H4 (cell line): ENCODE data around the gene CDO1. TPM values are rescaled to one million over a fixed set of nuclear protein-coding genes. Genes with fewer than 3 reads are reported as not detected.
A peak's percentile ranks its signal among the peaks of the same experiment; 100 is the strongest.

Source experiments
- DNase-seq: peaks from one replicate; pipeline ENCODE4 v3.0.0-alpha.2; 2015; ENCODE audit warnings: low spot score
- total RNA-seq: library from RNA; depleted of rRNA; stranded (reverse); fragments of >200 nt; shearing (Covaris generic); gene quantifications from 2 replicates; pipeline ENCODE4 v1.2.3, GENCODE V29; 2014; rRNA removed

The CDO1 gene
- total RNA-seq, result 0.74 and 1.3 TPM in 2 replicates

- DNase-seq, result no peak
These were observed at the start of gene CDO1 for GRCh38 chr5:115816226-115817081. Gene CDO1, minus strand, starts transcription at chr5:115816659. Its CDS starts 262 bp downstream, at chr5:115816397.

- no peak for DNase-seq
These were observed 42.9 kb upstream of the CDO1 start for GRCh38 chr5:115859378-115859777.

- no peak for DNase-seq
These were observed 41.9 kb upstream of the CDO1 start for GRCh38 chr5:115858396-115858795.

DNA sequence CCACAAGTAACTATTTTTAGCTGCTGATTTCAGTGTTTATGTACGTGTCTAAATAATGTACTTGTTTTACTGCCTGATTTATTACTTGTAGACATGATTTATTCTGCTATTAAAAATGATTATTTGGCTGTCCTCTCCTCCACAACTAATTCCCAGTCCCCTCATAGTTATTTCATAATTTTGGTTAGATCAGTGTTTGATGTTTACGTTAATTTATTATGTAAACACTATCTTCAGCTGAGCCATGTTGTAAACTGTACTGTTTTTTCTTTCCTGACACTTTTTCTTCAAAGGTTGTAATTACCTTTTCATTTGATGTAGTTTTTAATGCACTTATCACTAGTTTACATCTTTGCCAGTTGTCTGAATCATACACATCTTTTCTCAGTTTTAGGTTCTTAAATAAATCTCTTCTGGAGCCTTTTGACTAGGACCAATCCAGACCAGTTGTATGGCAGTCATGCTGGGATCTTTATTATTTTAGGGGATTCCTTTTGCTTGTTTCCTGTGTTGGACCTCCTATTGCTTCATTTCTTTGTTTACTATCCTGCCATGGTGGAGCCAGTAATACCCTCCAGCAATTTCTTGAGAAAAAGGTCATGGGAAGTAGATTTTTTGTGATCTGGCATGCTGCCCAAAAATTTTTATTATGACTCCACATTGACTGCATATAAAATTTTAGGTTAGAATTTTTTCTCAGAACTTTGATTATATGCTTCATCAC, 41.3 kb upstream of the CDO1 start:
- DNase-seq, result peak; percentile 41

DNA sequence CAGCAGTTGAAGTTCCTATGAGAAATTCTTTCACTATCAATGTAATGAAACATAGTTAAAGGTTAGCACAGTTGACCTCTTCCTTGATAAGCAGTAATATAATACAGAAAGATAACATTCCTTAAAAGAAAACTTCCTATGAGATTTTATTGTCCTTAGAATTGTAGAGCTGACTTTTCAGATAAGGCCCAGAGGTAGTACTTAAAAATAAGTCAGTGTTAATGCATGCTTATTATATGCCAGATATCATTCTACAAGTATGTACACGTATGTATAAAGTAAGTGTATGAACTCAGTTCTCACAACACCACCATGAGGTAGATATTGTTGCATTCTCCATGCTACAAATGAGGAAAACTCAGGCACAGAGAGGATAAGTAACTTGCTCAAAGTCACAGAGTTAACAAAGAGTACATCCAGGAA, 40.6 kb upstream of the CDO1 start:
- DNase-seq, result no peak

DNA sequence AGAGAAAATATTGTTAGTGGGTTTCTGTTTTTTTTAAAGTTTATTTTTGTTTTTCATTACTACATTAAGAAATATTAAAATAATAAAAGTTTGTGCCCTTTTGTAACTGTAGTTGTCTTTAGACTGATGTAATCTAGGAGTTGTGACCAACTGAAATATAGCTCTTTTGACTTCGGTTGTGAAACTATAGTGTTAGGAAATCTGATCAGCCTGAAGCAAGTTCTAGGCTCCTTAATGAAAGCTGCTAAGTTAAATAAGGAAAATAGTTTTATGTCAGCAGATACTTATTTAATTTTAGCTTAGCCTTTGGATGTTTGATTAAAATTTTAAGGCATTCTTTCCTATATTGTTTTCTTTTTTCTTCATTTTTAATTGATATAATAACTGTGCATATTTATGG, 39.5 kb upstream of the CDO1 start:
- DNase-seq, result no peak

DNA sequence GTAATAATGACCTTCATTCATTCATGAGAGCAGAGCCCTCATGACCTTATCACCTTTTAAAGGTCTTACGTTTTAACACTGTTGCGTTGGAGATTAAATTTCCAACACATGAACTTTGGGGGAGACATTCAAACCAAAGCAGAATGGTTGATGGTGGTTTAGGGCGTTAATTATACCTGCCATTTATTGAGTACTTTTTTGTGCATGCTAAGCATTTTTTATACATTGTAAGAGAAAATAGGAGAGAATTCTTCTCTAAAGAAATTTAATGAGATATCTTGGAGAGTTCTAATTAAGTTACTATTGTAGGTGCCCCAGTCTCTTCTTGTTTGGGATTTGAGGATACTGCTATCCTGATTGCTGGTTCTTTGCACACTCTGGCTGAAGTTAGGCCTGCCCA, 37.7 kb upstream of the CDO1 start:
- DNase-seq, result no peak

GRCh38 chr5:115850744-115851416, 34.4 kb upstream of the CDO1 start:
- peak; percentile 16 for DNase-seq

GRCh38 chr5:115849258-115849798, 32.9 kb upstream of the CDO1 start:
- no peak for DNase-seq

- no peak for DNase-seq
These were observed 30.8 kb upstream of the CDO1 start for GRCh38 chr5:115847290-115847689.

DNA sequence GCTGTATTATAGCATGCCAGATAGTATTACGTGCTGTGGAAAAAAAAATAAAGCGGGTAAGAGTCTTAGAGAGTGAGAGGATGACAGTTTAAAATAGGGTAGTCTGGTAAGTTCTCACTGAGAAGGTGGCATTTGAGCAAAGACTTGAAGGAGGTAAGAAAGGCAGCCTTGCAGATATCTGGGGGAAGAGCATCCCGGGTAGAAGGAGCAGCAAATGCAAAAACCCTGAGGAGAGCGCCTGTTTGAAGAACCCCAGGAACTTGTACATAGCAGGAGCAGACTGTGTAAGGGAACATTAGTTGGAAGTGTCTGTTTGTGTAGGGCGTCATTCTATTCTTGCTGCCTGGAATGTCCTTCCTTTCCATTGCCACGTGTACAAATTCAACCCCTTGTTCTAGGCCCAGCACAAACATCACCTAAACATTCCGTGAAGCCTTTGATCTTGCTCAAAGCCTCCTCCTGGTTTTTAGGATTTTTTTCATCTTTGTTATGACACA, 27.9 kb upstream of the CDO1 start:
- no peak for DNase-seq

DNA sequence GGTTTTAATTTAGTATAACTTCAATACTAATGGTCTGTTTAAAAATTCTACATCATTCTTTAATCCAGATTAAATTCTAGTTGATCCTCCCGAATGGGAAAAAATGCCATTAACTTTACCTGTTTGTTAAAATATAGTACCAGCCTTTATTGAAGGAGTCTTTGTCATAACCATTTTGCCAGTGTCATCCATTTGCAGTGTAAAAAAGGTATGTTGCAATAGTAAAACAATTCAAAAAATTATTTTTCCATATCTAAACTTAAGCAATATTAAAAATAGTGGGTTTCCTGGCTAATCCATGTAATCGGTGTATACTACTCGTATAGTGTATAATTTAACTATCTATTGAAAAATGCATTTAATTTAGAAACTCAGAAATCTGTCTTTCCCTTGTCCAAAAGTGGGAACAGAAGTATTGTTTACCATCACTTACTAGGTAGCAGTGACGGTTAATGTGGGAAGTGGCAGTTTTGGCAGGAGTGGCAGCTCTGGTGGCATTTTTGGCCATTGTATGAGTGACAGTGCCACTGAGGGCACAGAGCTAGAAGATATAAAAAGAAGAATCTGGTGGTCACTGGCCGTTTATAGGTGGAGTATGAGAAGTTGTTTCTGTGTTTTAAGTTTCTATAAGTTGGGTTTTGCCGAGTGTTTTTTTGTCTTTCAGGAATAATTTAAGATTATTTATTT, 27.1 kb upstream of the CDO1 start:
- DNase-seq, result no peak

GRCh38 chr5:115842952-115843351, 26.5 kb upstream of the CDO1 start:
- DNase-seq, result no peak

DNA sequence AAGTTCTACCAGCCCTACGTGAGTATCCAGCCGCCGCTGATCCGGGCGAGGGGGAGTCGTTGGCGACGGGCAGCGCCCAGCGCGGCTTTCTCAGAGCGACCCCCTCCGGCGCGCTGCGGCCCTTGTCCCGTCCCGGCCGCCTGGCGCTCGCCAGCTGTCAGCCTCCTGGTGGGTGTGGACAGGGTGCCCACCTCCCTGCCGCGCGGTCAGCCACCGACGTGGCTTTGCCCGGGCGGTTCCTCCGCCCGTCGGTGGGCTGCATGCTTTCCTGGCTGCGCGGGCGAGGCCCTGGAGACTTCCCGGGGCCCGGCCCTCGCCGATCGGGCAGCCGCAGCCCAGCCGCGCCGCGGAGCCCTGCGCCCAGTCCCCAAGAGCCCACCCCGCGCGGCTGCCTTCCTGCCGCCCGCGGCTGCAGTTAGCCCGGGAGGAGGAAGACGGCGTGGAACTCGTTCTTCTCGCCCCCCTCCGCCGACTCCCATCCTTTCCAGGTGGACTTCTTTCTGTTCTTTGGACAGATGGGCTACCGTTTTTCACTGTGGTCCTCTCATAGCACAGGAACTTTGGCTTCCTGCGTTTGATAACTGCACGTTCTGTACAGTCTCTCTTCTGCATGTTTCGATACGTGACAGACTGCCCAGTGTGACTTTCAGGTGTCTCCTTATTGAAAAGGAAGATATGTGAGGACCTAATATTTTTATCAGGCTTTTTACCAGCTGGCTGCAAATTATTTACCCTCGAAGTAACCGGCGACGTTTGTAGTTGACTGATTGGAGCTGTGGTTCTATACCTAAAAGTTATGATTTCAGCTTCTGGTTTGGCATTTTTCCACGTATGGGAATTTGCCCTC, 25.9 kb upstream of the CDO1 start:
- peak; percentile 70 for DNase-seq

DNA sequence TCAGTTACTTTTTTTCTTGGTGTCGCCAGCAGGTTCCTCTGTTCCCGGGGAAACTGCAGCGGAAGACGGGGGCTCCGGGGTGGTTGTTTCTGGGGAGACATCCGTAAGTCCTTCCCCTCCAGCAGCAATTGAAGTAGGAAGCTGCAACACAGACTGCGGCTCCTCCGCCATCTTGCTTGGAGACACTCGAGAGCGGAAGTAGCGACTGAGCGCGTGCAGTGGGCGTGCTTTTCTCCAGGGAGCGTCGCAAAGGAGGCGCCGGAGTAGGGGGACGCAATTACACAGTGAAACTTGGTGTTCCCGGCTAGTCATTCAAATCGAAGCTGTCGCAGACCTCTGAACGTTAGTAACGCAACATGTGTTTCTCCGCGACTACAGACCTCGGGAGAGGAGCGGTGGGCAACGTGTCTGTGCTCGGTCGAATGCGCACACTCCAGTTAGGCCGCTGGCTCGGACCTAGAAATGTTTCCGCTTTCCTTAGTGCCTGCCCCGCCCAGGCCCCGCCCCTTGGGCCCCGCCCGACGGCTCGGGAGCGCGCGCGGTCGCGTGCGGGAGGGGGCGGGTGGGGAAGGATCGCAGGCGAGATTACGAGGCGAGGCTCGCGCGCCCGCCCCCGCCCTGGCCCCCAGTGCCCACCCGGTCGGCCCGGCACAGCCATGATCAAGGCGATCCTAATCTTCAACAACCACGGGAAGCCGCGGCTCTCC, 25.1 kb upstream of the CDO1 start, which contains the start of the genes AP3S1 and ATG12:
Gene AP3S1, plus strand, starts transcription at position 554 of the 707 bp plus-strand sequence. Its CDS starts 103 bp downstream, at position 657.
Gene ATG12, minus strand, starts transcription at position 184 of the 707 bp plus-strand sequence. Its CDS starts 13 bp downstream, at position 171.
- DNase-seq, result peak; percentile 95

- DNase-seq, result no peak
These were observed 24.4 kb upstream of the CDO1 start for GRCh38 chr5:115840873-115841272.

DNA sequence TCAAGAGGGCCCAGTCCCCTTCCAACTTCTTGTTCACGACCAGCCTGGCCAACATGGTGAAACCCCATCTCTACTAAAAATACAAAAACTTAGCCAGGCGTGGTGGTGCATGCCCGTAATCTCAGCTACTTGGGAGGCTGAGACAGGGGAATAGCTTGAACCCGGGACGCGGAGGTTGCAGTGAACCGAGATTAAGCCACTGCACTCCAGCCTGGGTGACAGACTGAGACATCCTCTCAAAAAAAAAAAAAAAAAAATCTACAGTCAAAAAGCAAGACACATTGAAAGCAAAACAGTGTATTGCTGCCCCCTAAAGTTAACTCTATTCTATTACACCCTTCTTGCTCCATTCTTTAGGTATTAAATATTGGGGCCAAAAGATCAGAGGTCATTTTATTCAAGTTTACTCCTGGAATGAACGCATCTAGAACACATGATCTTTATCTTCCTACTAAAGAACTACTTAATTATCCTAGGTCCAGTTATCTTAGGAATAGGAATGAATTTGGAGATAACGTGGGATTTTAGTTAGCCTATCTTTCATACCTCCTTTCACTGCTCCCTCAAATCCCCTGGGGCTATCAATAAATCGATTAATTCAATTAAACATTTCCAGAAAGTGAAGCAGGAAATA, 22.5 kb upstream of the CDO1 start:
- DNase-seq, result peak; percentile 59

DNA sequence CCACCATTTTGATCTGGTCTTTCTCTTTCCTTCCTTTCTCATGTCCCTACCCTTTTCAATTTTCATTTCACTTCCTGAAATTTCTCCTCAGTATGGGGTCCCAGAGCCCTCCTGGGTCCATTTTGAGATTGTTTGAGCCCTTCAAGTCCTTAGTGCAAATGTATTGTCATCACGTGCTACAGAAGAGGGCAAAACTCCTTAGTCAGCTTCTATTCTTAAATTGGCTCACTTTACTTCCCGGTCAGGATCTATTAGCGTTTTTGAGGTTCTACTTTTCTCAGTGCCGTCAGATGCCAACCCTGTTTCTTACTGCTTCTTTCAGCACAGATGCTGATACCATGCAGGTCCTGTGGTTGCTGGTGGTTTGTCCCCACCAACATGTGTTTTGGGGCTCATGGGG, 19.0 kb upstream of the CDO1 start:
- DNase-seq, result no peak
